Stimulated activated CD4-positive, alpha-beta T cell treated with anti-CD3 and anti-CD28 coated beads, TNF-alpha, amount 100 ng/mL, for 24 hours (primary cell): Measurements from ENCODE around the gene KIF16B.
"Not testable (repeated sequence)": the region's sequence is repeated elsewhere in the genome, so short reads cannot be mapped to it uniquely, and the experiment has no call there.

Source experiments
- DNase-seq, 3 experiments: peaks; one replicate each; pipeline ENCODE4 v3.0.0-alpha.2; 2020; ENCODE audit warnings: low read depth in 3 of 3

KIF16B gene

GRCh38 chr20:16595376-16595775, 22.1 kb upstream of the KIF16B start:
- no peak for DNase-seq

- no peak for DNase-seq
Measured at GRCh38 chr20:16590041-16590633, 16.9 kb upstream of the KIF16B start.

- DNase-seq, result no peak
Measured at GRCh38 chr20:16589623-16590022, 16.4 kb upstream of the KIF16B start.

GRCh38 chr20:16588241-16588640, 15.0 kb upstream of the KIF16B start:
- no peak for DNase-seq

GRCh38 chr20:16587066-16587465, 13.8 kb upstream of the KIF16B start:
- DNase-seq, result no peak

- no peak for DNase-seq
Measured at GRCh38 chr20:16583474-16583873, 10.2 kb upstream of the KIF16B start.

GRCh38 chr20:16581241-16581640, 8.0 kb upstream of the KIF16B start:
- no peak for DNase-seq

GRCh38 chr20:16580620-16581019, 7.4 kb upstream of the KIF16B start:
- no peak for DNase-seq

GRCh38 chr20:16580147-16580546, 6.9 kb upstream of the KIF16B start:
- DNase-seq, result no peak

GRCh38 chr20:16576219-16576618, 3.0 kb upstream of the KIF16B start:
- DNase-seq, result no peak

GRCh38 chr20:16575390-16576140, 2.3 kb upstream of the KIF16B start:
- DNase-seq, result no peak

- DNase-seq, result peak; percentile 47 to 85 (median 72)
Measured at GRCh38 chr20:16574656-16575355, 1.6 kb upstream of the KIF16B start.

GRCh38 chr20:16571333-16571732, 1.9 kb downstream of the KIF16B start:
- no peak for DNase-seq

GRCh38 chr20:16569246-16570153, 3.7 kb downstream of the KIF16B start:
- no peak for DNase-seq

GRCh38 chr20:16566080-16566479, 7.2 kb downstream of the KIF16B start:
- DNase-seq, result no peak

GRCh38 chr20:16564079-16564478, 9.2 kb downstream of the KIF16B start:
- not testable (repeated sequence) for DNase-seq

GRCh38 chr20:16563066-16563806, 10.0 kb downstream of the KIF16B start:
- DNase-seq, result no peak

GRCh38 chr20:16562259-16562658, 11.0 kb downstream of the KIF16B start:
- no peak for DNase-seq

GRCh38 chr20:16560661-16561060, 12.6 kb downstream of the KIF16B start:
- no peak for DNase-seq

GRCh38 chr20:16560216-16560615, 13.0 kb downstream of the KIF16B start:
- DNase-seq, result no peak

GRCh38 chr20:16556301-16556700, 16.9 kb downstream of the KIF16B start:
- no peak for DNase-seq
